ENCODE results near the gene BLACAT1. TPM values are rescaled to one million over a fixed set of nuclear protein-coding genes. Genes with fewer than 3 reads are reported as not detected.

The BLACAT1 gene
- total and polyA plus RNA-seq, 2 of the 13 experiments (the other 11 are each of a cell fraction or from before 2014, with no cell fraction given): 1.2 to 2.8 TPM

DNA sequence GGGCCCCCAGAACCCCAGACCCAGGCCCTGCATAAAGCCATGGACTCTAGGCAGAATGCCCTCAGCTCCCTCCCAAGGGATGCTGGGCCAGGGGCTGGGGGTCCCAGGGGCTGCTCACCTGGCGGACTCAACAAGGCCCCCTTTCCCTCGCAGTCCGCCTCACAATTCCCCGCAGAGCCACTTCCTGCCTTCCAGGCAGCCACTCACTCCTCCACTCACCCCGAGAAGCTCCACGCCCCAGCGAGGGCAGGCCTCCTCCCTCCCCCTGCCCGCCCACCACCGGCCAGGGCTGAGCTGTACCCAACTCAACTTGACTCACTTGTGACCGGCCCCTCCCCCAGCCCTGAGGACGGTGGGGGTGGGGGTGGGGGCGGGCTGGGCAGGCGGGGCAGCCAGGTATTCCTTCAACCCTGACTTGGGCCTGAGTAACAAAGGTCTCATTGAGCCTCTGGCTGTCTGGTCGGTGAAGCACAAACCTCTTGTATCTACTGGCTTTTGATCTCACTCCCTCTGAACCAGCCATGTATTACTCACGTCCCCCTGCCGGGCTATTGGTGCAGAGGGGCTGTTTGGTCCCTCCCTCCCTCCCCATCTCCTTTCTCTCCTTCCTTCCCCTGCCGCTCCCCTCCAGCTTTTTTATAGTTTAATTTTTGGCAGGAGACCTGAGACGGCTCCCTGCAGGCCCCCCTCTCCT is 5.9 kb downstream of the BLACAT1 start (continued):
- no peak for TF ChIP-seq ZFP90 (CRISPR knock-in tag; IDR thresholded peaks at IDR 0.05; ENCODE audit: borderline replicate concordance)
- TF ChIP-seq FOXA3 (CRISPR knock-in tag; IDR thresholded peaks at IDR 0.05): no peak; the same call in 1 of the 2 replicates
- TF ChIP-seq GMEB1 (CRISPR knock-in tag; IDR thresholded peaks at IDR 0.05; ENCODE audit: borderline replicate concordance): no peak
- TF ChIP-seq TBL1XR1 (IDR thresholded peaks at IDR 0.05; ENCODE audit: borderline replicate concordance, low read length, partially characterized antibody): no peak
- peak; percentile 66; the same call in 1 of the 2 replicates for TF ChIP-seq HNF4A (CRISPR knock-in tag; IDR thresholded peaks at IDR 0.05)
- TF ChIP-seq AKAP8 (CRISPR knock-in tag; IDR thresholded peaks at IDR 0.05): no peak
- TF ChIP-seq RAD51 (IDR thresholded peaks at IDR 0.05; ENCODE audit: borderline replicate concordance): no peak
- TF ChIP-seq ZNF367 (CRISPR knock-in tag; IDR thresholded peaks at IDR 0.05; ENCODE audit: borderline replicate concordance): no peak
- TF ChIP-seq MTF2 (CRISPR knock-in tag; IDR thresholded peaks at IDR 0.05; ENCODE audit: borderline replicate concordance): no peak; the same call in 1 of the 2 replicates
- peak; percentile 65; the same call in 1 of the 2 replicates for TF ChIP-seq TAF1 (CRISPR knock-in tag; IDR thresholded peaks at IDR 0.05)
- no peak for TF ChIP-seq JUN (CRISPR knock-in tag; IDR thresholded peaks at IDR 0.05)
- TF ChIP-seq ERF (CRISPR knock-in tag; IDR thresholded peaks at IDR 0.05): no peak
- no peak for TF ChIP-seq MIXL1 (CRISPR knock-in tag; IDR thresholded peaks at IDR 0.05)
- no peak for TF ChIP-seq ZNF569 (CRISPR knock-in tag; IDR thresholded peaks at IDR 0.05; ENCODE audit: borderline replicate concordance)
- TF ChIP-seq FOXC1 (CRISPR knock-in tag; IDR thresholded peaks at IDR 0.05; ENCODE audit: borderline replicate concordance): no peak
- TF ChIP-seq KAT8 (CRISPR knock-in tag; IDR thresholded peaks at IDR 0.05): no peak
- TF ChIP-seq HDAC2 (CRISPR knock-in tag; IDR thresholded peaks at IDR 0.05): 0 out of 2 replicates have a peak, but pooled peaks have one; percentile 11
- TF ChIP-seq, protein P1, sequence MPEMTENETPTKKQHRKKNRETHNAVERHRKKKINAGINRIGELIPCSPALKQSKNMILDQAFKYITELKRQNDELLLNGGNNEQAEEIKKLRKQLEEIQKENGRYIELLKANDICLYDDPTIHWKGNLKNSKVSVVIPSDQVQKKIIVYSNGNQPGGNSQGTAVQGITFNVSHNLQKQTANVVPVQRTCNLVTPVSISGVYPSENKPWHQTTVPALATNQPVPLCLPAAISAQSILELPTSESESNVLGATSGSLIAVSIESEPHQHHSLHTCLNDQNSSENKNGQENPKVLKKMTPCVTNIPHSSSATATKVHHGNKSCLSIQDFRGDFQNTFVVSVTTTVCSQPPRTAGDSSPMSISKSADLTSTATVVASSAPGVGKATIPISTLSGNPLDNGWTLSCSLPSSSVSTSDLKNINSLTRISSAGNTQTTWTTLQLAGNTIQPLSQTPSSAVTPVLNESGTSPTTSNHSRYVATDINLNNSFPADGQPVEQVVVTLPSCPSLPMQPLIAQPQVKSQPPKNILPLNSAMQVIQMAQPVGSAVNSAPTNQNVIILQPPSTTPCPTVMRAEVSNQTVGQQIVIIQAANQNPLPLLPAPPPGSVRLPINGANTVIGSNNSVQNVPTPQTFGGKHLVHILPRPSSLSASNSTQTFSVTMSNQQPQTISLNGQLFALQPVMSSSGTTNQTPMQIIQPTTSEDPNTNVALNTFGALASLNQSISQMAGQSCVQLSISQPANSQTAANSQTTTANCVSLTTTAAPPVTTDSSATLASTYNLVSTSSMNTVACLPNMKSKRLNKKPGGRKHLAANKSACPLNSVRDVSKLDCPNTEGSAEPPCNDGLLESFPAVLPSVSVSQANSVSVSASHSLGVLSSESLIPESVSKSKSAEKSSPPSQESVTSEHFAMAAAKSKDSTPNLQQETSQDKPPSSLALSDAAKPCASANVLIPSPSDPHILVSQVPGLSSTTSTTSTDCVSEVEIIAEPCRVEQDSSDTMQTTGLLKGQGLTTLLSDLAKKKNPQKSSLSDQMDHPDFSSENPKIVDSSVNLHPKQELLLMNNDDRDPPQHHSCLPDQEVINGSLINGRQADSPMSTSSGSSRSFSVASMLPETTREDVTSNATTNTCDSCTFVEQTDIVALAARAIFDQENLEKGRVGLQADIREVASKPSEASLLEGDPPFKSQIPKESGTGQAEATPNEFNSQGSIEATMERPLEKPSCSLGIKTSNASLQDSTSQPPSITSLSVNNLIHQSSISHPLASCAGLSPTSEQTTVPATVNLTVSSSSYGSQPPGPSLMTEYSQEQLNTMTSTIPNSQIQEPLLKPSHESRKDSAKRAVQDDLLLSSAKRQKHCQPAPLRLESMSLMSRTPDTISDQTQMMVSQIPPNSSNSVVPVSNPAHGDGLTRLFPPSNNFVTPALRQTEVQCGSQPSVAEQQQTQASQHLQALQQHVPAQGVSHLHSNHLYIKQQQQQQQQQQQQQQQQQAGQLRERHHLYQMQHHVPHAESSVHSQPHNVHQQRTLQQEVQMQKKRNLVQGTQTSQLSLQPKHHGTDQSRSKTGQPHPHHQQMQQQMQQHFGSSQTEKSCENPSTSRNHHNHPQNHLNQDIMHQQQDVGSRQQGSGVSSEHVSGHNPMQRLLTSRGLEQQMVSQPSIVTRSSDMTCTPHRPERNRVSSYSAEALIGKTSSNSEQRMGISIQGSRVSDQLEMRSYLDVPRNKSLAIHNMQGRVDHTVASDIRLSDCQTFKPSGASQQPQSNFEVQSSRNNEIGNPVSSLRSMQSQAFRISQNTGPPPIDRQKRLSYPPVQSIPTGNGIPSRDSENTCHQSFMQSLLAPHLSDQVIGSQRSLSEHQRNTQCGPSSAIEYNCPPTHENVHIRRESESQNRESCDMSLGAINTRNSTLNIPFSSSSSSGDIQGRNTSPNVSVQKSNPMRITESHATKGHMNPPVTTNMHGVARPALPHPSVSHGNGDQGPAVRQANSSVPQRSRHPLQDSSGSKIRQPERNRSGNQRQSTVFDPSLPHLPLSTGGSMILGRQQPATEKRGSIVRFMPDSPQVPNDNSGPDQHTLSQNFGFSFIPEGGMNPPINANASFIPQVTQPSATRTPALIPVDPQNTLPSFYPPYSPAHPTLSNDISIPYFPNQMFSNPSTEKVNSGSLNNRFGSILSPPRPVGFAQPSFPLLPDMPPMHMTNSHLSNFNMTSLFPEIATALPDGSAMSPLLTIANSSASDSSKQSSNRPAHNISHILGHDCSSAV (CRISPR knock-in tag; IDR thresholded peaks at IDR 0.05; ENCODE audit: borderline replicate concordance): no peak
- no peak for TF ChIP-seq SIX1 (CRISPR knock-in tag; IDR thresholded peaks at IDR 0.05; ENCODE audit: borderline replicate concordance)
- no peak for TF ChIP-seq ONECUT2 (CRISPR knock-in tag; IDR thresholded peaks at IDR 0.05)
- peak in 1 of 2 experiments; percentile 21; a peak in 1 of 4 replicates for TF ChIP-seq EP300 (IDR thresholded peaks at IDR 0.05; ENCODE audit: low read depth in 2 of 2, low read length in 2 of 2)
- TF ChIP-seq EP300 (CRISPR knock-in tag; IDR thresholded peaks at IDR 0.05; ENCODE audit: borderline replicate concordance): no peak

Measured in HepG2 (cell line).